ENCODE results near the gene PISD.

Gene PISD

DNA sequence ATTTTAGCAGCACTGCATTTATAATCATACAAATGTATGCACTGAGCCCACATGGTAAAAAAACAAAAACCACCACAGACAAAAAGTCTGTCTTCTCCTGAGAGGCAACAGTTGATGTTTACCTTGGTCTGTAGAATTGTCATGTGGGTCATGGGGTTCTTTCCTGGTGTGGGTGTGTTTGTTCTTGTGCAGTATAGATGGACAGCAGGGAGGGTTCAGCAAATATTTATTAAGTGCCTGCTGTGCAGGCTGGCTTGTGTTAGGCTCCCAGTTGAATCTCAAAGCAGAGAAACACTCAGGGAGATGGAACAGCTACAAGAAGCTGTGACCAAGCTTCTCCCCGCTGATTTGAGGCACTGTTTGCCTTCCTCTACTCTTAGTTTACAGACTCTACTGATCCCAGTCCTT, 82.2 kb downstream of the PISD start:
- TF ChIP-seq, protein P1, sequence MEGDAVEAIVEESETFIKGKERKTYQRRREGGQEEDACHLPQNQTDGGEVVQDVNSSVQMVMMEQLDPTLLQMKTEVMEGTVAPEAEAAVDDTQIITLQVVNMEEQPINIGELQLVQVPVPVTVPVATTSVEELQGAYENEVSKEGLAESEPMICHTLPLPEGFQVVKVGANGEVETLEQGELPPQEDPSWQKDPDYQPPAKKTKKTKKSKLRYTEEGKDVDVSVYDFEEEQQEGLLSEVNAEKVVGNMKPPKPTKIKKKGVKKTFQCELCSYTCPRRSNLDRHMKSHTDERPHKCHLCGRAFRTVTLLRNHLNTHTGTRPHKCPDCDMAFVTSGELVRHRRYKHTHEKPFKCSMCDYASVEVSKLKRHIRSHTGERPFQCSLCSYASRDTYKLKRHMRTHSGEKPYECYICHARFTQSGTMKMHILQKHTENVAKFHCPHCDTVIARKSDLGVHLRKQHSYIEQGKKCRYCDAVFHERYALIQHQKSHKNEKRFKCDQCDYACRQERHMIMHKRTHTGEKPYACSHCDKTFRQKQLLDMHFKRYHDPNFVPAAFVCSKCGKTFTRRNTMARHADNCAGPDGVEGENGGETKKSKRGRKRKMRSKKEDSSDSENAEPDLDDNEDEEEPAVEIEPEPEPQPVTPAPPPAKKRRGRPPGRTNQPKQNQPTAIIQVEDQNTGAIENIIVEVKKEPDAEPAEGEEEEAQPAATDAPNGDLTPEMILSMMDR (conservative IDR thresholded peaks at IDR 0.05; ENCODE audit: low read depth, low read length), result no peak
- no peak overlapping the region for H3K4me3 ChIP-seq (ENCODE audit: low read length)
- no peak for DNase-seq (ENCODE audit: low read depth)

DNA sequence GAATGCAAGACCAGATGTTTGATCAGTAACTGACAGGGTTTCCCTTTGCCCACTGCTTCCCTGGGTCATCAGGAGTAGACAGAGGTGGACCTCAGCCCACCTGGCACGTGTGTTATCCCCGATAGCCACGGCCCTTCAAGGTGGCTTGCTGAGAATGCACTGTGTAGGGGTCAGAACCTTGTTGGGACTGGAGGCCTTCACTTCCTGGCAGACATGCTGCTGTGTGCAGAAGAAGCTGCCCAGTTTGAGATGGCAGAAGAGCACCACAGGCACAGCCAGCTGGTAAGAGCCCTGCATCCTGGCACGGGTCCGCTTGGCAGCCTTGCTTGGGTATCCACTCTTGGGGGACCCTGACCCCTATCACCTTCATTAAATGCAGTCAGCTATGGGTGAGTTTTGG, 83.8 kb downstream of the PISD start:
- DNase-seq (ENCODE audit: low read depth), result no peak
- H3K4me3 ChIP-seq (ENCODE audit: low read length), result no peak overlapping the region
- TF ChIP-seq, protein P1 (conservative IDR thresholded peaks at IDR 0.05; ENCODE audit: low read depth, low read length), result no peak

DNA sequence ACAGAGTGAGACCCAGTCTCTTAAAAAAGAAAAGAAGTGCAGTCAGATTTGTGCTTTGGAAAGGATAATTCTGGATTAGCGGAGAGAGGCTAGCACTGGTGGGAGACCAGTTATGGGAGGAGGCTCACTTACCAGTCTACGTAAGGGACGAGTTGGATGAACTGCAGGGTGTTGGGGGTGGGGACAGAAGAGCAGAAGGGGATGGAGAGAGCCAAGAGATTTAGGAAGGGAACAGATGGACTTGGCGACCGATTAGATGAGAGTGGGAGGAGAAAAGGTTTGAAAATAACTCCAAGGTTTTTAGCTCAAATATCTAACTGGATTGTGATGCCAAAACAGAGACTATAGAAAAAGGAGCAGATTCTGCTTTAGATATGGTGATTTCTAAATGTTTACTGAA, 84.3 kb downstream of the PISD start:
- no peak overlapping the region for H3K4me3 ChIP-seq (ENCODE audit: low read length)
- TF ChIP-seq, protein P1 (conservative IDR thresholded peaks at IDR 0.05; ENCODE audit: low read depth, low read length), result no peak
- no peak for DNase-seq (ENCODE audit: low read depth)

DNA sequence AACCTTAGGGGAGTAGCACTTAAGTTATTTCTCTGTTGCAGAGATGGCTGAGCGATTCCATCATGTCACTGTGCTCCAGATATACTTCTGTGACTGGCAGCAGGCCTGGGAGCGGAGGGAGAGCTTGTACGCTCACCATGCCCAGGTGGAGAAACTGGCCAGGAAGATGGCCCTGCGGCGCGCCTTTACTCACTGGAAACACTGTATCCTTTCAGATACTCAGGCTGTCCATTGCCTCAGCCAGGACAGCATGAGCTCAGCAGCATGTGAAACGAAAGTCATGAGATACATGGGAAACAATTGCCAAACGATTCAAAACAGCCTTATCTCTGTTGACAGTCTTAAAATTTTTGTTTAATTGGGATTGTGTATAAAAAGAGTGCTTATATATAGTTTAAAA, 86.8 kb downstream of the PISD start:
- no peak for DNase-seq (ENCODE audit: low read depth)
- TF ChIP-seq, protein P1 (conservative IDR thresholded peaks at IDR 0.05; ENCODE audit: low read depth, low read length), result no peak
- H3K4me3 ChIP-seq (ENCODE audit: low read length), result no peak overlapping the region

DNA sequence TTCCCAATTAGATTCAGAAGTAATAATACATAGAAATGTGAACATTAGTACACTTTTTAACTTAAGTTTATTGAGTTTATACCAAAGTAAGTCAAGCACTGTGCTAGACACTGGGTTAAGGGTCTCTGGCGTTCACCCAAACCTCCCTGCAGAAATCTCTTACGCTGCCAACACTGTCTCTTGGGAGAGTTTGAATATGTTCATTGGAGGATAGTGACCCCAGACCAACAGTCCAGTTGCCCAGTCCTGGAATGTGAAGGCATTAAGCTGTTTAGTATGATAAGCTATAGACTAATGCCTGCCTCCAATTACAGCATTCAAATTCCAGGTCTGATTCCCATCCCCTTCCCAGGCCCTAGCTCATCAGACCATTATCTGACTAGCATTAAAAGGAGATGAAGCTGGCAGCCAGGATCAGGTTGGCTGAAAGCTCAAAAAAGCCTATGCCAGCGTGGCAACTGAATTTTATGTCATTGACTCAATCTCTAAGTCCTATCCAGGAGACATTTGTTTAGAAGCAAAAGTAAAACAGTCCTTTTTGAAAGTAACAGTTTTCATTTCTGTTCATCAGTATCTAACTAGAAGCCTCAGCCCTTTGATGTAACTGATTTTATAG, 87.9 kb downstream of the PISD start:
- DNase-seq (ENCODE audit: low read depth), result no peak
- TF ChIP-seq, protein P1 (conservative IDR thresholded peaks at IDR 0.05; ENCODE audit: low read depth, low read length), result no peak
- no peak overlapping the region for H3K4me3 ChIP-seq (ENCODE audit: low read length)

DNA sequence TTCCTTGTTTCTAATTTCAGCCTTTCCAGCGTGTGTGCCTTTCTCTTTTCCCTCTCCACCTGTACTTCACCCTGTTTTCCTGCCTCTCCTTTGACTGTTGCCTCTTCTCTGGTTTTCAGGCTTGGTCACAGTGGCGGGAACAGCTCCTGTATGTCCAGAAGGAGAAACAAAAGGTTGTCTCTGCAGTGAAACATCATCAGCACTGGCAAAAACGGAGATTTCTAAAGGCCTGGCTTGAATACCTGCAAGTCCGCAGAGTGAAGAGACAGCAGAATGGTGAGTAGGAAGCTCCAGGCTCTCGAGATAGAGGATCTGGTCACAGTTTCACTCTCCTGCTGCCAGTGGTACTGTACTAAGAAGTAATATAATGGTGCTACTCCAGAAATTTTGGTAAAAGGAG, 89.1 kb downstream of the PISD start:
- H3K4me3 ChIP-seq (ENCODE audit: low read length), result no peak overlapping the region
- TF ChIP-seq, protein P1 (conservative IDR thresholded peaks at IDR 0.05; ENCODE audit: low read depth, low read length), result no peak
- no peak for DNase-seq (ENCODE audit: low read depth)

DNA sequence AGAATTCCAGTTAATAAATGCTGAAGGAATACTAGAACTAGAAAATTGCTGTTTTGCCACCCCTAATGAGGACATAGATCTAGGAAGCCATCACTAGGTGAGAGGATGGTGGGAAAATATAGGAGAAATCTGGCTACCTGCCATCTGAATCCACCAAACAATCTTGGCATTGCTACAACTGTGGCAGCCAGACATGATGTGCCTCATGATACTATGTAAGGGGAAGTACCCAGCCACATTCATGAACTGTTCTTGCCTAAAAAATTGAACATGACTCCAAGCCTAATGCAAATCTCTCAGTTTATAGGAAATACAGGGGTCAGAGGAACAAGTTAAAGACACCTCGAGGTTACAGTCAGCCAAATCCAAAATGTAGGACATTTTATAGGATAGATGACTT, 92.9 kb downstream of the PISD start:
- DNase-seq (ENCODE audit: low read depth), result no peak
- TF ChIP-seq, protein P1 (conservative IDR thresholded peaks at IDR 0.05; ENCODE audit: low read depth, low read length), result no peak
- no peak overlapping the region for H3K4me3 ChIP-seq (ENCODE audit: low read length)
